IgD-negative memory B cell (primary cell): ENCODE measurements around the gene CBY1. TPM values are rescaled to one million over a fixed set of nuclear protein-coding genes. Genes with fewer than 3 reads are reported as not detected.
"Not testable (repeated sequence)": the region's sequence is repeated elsewhere in the genome, so short reads cannot be mapped to it uniquely, and the experiment has no call there.

Experiments used
- H3K27ac Mint-ChIP-seq, 3 donors: one replicate each; pipeline ENCODE4 v1.8.0; 2020 to 2022; ENCODE audit warnings: mild to moderate bottlenecking in 3 of 3, mixed read lengths in 3 of 3, moderate library complexity in 1 of 3
- H3K27me3 Mint-ChIP-seq: one replicate; pipeline ENCODE4 v1.8.0; 2021; ENCODE audit warnings: mixed read lengths
- H3K36me3 Mint-ChIP-seq: one replicate; pipeline ENCODE4 v1.8.0; 2020; ENCODE audit warnings: mild to moderate bottlenecking, mixed read lengths
- H3K4me1 Mint-ChIP-seq, 3 donors: one replicate each; pipeline ENCODE4 v1.8.0; 2020 to 2022; ENCODE audit warnings: mixed read lengths in 3 of 3, mild to moderate bottlenecking in 1 of 3
- H3K4me3 Mint-ChIP-seq, 4 donors: one replicate each; pipeline ENCODE4 v1.8.0; 2020 to 2022; ENCODE audit warnings: mild to moderate bottlenecking in 4 of 4, mixed read lengths in 4 of 4, moderate library complexity in 3 of 4
- H3K9me3 Mint-ChIP-seq, 3 donors: one replicate each; pipeline ENCODE4 v1.8.0; 2020 to 2021; ENCODE audit warnings: mixed read lengths in 3 of 3, mild to moderate bottlenecking in 1 of 3
- polyA plus RNA-seq: library from polyadenylated mRNA; unstranded; fragments of 300-500 nt; fragmentation: Illumina TruSeq; gene quantifications from one replicate; pipeline ENCODE4 v1.2.3, GENCODE V29; 2021

CBY1 gene
- 4.9 TPM for polyA plus RNA-seq

DNA sequence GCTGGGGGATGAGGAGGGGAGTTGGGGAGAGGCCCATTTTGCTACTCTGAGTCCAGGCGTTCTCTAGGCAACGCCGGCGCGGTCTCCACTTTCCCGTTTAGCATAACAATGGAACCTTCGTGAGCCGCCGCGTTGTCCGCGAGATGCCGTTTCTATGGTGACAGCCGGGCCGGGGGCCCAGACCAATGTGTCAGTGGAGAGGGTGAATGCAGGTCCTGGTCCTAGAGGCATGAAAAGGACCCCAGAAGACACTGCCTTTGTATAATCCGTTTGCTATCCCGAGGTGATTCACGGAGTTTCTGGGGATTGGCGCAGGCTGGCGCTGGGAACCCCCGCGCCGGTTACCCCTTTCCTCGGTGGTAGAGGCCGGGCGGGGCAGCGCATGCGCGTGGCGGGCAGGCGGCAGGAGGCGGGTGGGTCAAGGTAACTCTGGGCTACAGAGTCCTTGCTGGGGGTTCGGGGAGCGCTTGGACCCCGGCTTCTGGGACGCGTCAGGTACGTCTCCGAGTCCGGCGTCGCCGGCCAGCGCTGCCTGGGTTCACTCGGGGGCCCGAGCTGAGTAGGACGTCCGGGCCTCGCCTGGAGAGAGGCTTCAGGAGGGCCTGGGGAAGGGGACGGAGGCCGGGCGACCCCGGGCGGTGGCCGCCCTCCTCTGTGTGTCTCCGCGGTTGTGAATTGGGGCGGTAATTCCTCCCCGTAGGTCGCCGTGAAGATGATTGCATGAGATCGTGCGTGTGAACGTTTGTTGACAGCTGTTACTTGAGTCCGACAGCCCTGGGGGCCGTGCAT, at the start of gene CBY1, which contains the start of gene FAM227A:
TSS of gene CBY1 (plus strand) at position 383 of the 789 bp plus-strand sequence. CDS start 11,417 bp downstream, outside the sequence.
TSS of gene FAM227A (minus strand) at position 137 of the 789 bp plus-strand sequence. CDS start 6,224 bp downstream, outside the sequence.
- Mint-ChIP-seq H3K4me3 (peak within 1 kb of the TSS; percentile 94 to 99 (median 97)), H3K36me3 (no peaks in the 10 kb centered on the region)

GRCh38 chr22:38607680-38608079, 48.8 kb upstream of the CBY1 start:
- no peaks in the 10 kb centered on the region for H3K4me1 Mint-ChIP-seq
- no peak overlapping the region for H3K27ac Mint-ChIP-seq
- peaks cover 3% of the 10 kb centered on the region for H3K36me3 Mint-ChIP-seq
- H3K9me3 Mint-ChIP-seq, result peaks cover 0 to 4% (median 0%) of the 10 kb centered on the region in 3 donors
- H3K27me3 Mint-ChIP-seq, result peaks cover 6% of the 10 kb centered on the region
- H3K4me3 Mint-ChIP-seq, result no peak overlapping the region

More for the DNA sequence above, at the start of gene CBY1, which contains the start of gene FAM227A:
- Mint-ChIP-seq H3K27me3 (no peaks in the 10 kb centered on the region), H3K27ac (peak within 1 kb of the TSS; percentile 96 to 99 (median 99)), H3K4me1 (peaks cover 0 to 14% (median 12%) of the 10 kb centered on the region in 3 donors), H3K9me3 (no peaks in the 10 kb centered on the region)

DNA sequence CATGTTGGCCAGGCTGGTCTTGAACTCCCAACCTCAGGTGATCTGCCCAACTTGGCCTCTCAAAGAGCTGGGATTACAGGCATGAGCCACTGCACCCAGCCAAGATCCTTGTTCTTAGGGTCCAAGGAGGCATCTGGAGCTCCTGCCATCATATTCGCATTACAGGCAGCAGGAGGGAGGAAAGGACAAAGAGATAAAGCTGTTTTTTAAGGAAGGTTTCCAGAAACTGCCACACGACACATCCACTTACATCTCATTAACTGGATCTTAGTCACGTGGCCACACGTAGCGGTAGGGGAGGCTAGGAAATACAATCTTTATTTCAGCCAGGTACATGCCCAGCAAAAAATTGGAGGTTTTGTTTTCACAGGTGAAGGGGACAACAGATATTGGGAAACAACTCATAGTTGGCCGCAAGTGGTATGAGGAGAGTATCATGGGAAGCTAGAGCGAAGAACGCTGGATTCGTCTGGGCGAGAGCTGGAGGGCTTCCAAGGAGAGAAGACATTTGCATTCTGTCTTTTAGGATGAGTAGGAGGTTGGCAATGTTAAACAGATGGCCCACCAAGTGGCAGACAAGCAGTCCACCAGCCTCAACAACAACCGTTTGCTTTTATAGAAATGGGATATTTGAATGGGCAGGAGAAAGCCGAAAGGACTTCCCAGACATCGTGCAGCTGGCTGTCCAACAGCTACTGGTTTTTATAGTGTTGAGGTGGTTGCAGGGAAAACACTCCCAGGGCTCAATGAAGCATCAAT, 47.3 kb upstream of the CBY1 start:
- peaks cover 4% of the 10 kb centered on the region for H3K27me3 Mint-ChIP-seq
- peak overlapping the region in 1 of 3 donors; percentile 67 for H3K27ac Mint-ChIP-seq
- peaks cover 0 to 4% (median 0%) of the 10 kb centered on the region in 3 donors for H3K9me3 Mint-ChIP-seq
- no peak overlapping the region for H3K4me3 Mint-ChIP-seq
- peaks cover 3% of the 10 kb centered on the region for H3K36me3 Mint-ChIP-seq
- H3K4me1 Mint-ChIP-seq, result no peaks in the 10 kb centered on the region

DNA sequence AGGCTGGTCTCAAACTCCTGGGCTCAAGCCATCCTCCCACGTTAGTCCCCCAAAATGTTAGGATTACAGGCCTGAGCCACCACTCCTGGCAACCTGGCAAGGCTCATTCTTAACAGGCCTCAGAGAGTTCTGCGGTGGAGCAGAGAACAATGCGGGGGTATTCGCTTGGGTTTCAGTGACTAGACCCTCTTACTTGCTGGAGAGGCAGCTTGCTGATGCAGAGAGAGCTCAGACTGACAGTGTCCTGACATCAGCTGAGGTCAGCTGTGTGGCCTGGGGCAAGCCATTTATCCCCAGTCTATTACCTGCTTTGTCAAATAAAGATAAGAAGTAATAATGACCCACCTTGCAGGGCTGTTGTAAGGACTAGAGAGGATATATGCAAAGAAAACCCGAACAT, 46.2 kb upstream of the CBY1 start:
- peaks cover 3% of the 10 kb centered on the region for H3K36me3 Mint-ChIP-seq
- no peaks in the 10 kb centered on the region for H3K4me1 Mint-ChIP-seq
- peaks cover 4% of the 10 kb centered on the region for H3K27me3 Mint-ChIP-seq
- H3K9me3 Mint-ChIP-seq, result peaks cover 0 to 4% (median 0%) of the 10 kb centered on the region in 3 donors
- H3K4me3 Mint-ChIP-seq, result no peak overlapping the region
- no peak overlapping the region for H3K27ac Mint-ChIP-seq

- Mint-ChIP-seq H3K4me1 (no peaks in the 10 kb centered on the region), H3K36me3 (peaks cover 3% of the 10 kb centered on the region), H3K4me3 (no peak overlapping the region), H3K27ac (peak overlapping the region in 1 of 3 donors; percentile 26), H3K9me3 (peaks cover 0 to 5% (median 0%) of the 10 kb centered on the region in 3 donors), H3K27me3 (peaks cover 9% of the 10 kb centered on the region)
Measured at GRCh38 chr22:38611559-38611958, 44.9 kb upstream of the CBY1 start.

GRCh38 chr22:38612217-38613006, 44.0 kb upstream of the CBY1 start:
- H3K9me3 Mint-ChIP-seq, result peaks cover 0 to 7% (median 0%) of the 10 kb centered on the region in 3 donors

GRCh38 chr22:38613588-38613987, 42.9 kb upstream of the CBY1 start:
- Mint-ChIP-seq H3K27ac (no peak overlapping the region), H3K4me1 (no peaks in the 10 kb centered on the region), H3K36me3 (peaks cover 3% of the 10 kb centered on the region), H3K9me3 (peaks cover 0 to 10% (median 5%) of the 10 kb centered on the region in 3 donors), H3K27me3 (peaks cover 19% of the 10 kb centered on the region), H3K4me3 (no peak overlapping the region)

More at GRCh38 chr22:38612217-38613006, 44.0 kb upstream of the CBY1 start:
- Mint-ChIP-seq H3K4me1 (no peaks in the 10 kb centered on the region), H3K27me3 (peaks cover 14% of the 10 kb centered on the region), H3K36me3 (peaks cover 3% of the 10 kb centered on the region), H3K4me3 (peak overlapping the region in 1 of 4 donors; percentile 43), H3K27ac (no peak overlapping the region)

- H3K9me3 Mint-ChIP-seq, result peaks cover 0 to 10% (median 5%) of the 10 kb centered on the region in 3 donors
- H3K4me3 Mint-ChIP-seq, result no peak overlapping the region
- H3K4me1 Mint-ChIP-seq, result no peaks in the 10 kb centered on the region
- no peak overlapping the region for H3K27ac Mint-ChIP-seq
- H3K36me3 Mint-ChIP-seq, result no peaks in the 10 kb centered on the region
- H3K27me3 Mint-ChIP-seq, result peaks cover 22% of the 10 kb centered on the region
Measured at GRCh38 chr22:38614332-38615063, 41.9 kb upstream of the CBY1 start.

- not testable (repeated sequence) for H3K4me3 Mint-ChIP-seq, H3K4me1 Mint-ChIP-seq, H3K36me3 Mint-ChIP-seq
- Mint-ChIP-seq H3K27me3 (peaks cover 22% of the 10 kb centered on the region), H3K27ac (peak overlapping the region in 1 of 3 donors; percentile 2), H3K9me3 (peaks cover 0 to 10% (median 5%) of the 10 kb centered on the region in 3 donors)
Measured at GRCh38 chr22:38615064-38615405, 41.4 kb upstream of the CBY1 start.

- Mint-ChIP-seq H3K27me3 (peaks cover 22% of the 10 kb centered on the region), H3K4me3 (no peak overlapping the region), H3K27ac (no peak overlapping the region), H3K4me1 (no peaks in the 10 kb centered on the region), H3K9me3 (peaks cover 0 to 8% (median 5%) of the 10 kb centered on the region in 3 donors), H3K36me3 (no peaks in the 10 kb centered on the region)
Measured at GRCh38 chr22:38618258-38618657, 38.2 kb upstream of the CBY1 start.

DNA sequence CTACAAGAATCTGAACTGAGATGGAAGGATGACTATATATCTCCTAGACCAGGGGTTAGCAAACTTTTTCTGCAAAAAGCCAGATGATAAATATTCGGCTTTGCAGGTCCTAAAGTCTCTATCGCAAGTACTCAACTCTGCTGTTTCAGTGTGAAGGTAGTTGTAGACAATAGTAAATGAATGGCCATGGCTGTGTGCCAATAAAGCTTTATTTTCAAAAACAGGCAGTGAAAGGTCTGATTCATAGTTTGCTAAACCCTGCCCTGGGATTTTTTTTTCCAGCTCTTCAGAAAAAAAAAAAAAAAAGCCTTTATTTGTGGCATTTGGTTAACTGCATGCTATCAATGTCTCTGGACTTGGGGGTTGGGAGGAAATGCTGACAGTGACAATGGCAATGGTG, 37.8 kb upstream of the CBY1 start:
- Mint-ChIP-seq H3K4me3 (peak overlapping the region in 1 of 4 donors; percentile 5), H3K36me3 (no peaks in the 10 kb centered on the region), H3K27me3 (peaks cover 22% of the 10 kb centered on the region), H3K4me1 (no peaks in the 10 kb centered on the region), H3K9me3 (peaks cover 0 to 8% (median 5%) of the 10 kb centered on the region in 3 donors), H3K27ac (no peak overlapping the region)

DNA sequence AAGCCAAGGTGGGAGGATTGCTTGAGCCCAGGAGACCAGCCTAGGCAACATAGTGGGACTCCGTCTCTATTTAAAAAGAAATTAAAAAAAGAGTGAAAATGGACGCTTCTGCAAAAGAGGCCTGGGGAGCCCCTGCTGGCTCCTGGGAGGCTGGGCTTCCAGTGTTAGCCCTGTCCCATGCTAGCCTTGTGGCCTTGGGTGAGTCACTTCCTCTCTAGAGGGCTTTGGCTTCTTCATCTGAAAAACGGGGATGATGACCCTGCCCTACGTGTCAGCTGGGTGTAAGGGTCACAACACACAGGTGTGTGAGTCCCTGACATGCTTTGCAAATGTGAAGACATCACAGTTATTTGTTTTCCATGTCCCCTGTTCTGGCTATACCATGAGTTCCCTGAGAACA, 33.1 kb upstream of the CBY1 start:
- Mint-ChIP-seq H3K27ac (no peak overlapping the region), H3K27me3 (peaks cover 6% of the 10 kb centered on the region), H3K36me3 (no peaks in the 10 kb centered on the region), H3K4me1 (no peaks in the 10 kb centered on the region), H3K9me3 (peaks cover 0 to 1% (median under 1%) of the 10 kb centered on the region in 3 donors), H3K4me3 (no peak overlapping the region)

- H3K36me3 Mint-ChIP-seq, result no peaks in the 10 kb centered on the region
- no peaks in the 10 kb centered on the region for H3K4me1 Mint-ChIP-seq
- H3K9me3 Mint-ChIP-seq, result no peaks in the 10 kb centered on the region
- no peak overlapping the region for H3K27ac Mint-ChIP-seq
- peaks cover 4% of the 10 kb centered on the region for H3K27me3 Mint-ChIP-seq
- no peak overlapping the region for H3K4me3 Mint-ChIP-seq
Measured at GRCh38 chr22:38628444-38628843, 28.0 kb upstream of the CBY1 start.

- no peaks in the 10 kb centered on the region for H3K36me3 Mint-ChIP-seq
- H3K27me3 Mint-ChIP-seq, result peaks cover 1% of the 10 kb centered on the region
- no peak overlapping the region for H3K27ac Mint-ChIP-seq
- H3K9me3 Mint-ChIP-seq, result no peaks in the 10 kb centered on the region
- no peak overlapping the region for H3K4me3 Mint-ChIP-seq
- H3K4me1 Mint-ChIP-seq, result no peaks in the 10 kb centered on the region
Measured at GRCh38 chr22:38629108-38629507, 27.3 kb upstream of the CBY1 start.
